ENCODE data around the gene TAF11. TPM values are rescaled to one million over a fixed set of nuclear protein-coding genes. Genes with fewer than 3 reads are reported as not detected.

TAF11 gene
- total RNA-seq, 3 donors from 2014 or later (not counting 1 experiment from before 2014, with no cell fraction given): 34.4 to 41.3 (median 36.2) TPM

GRCh38 chr6:34909320-34909883 is 21.6 kb upstream of the TAF11 start:
- no peak overlapping the region for H3K4me3 ChIP-seq (ENCODE audit: low read length)
- Mint-ChIP-seq H3K4me3 (no peak overlapping the region), H3K36me3 (no peaks in the 10 kb centered on the region), H3K27me3 (ENCODE audit: low read depth in 2 of 2) (no peaks in the 10 kb centered on the region), H3K27ac (no peak overlapping the region), H3K9me3 (no peaks in the 10 kb centered on the region), H3K4me1 (peaks cover 61 to 64% of the 10 kb centered on the region in 2 donors)
- no peak for DNase-seq
- no peaks in the 10 kb centered on the region for H3K9me3 ChIP-seq (ENCODE audit: control insufficient read depth, insufficient read depth, low read length)
- intact Hi-C loops (cut with micrococcal nuclease): no loop called here
- TF ChIP-seq CTCF (IDR thresholded peaks at IDR 0.05): no peak
- whole genome bisulfite sequencing (ENCODE audit: insufficient coverage): 94% methylated on average over 5 of the region's 6 CpGs
- no peaks in the 10 kb centered on the region for H3K36me3 ChIP-seq (ENCODE audit: control insufficient read depth, insufficient read depth, low read length)
- H3K27me3 ChIP-seq (ENCODE audit: control insufficient read depth, insufficient read depth, low read length): no peaks in the 10 kb centered on the region
- no peak for ATAC-seq
- H3K27ac ChIP-seq (ENCODE audit: low read length): no peak overlapping the region
- H3K4me1 ChIP-seq (ENCODE audit: control insufficient read depth, insufficient read depth, low read length): peaks cover 20% of the 10 kb centered on the region

- Mint-ChIP-seq H3K27ac (no peak overlapping the region), H3K4me3 (no peak overlapping the region), H3K9me3 (no peaks in the 10 kb centered on the region), H3K4me1 (peaks cover 60 to 64% of the 10 kb centered on the region in 2 donors), H3K27me3 (ENCODE audit: low read depth in 2 of 2) (no peaks in the 10 kb centered on the region), H3K36me3 (no peaks in the 10 kb centered on the region)
- no peak for DNase-seq
- Histone ChIP-seq H3K27ac (ENCODE audit: low read length) (no peak overlapping the region), H3K4me3 (ENCODE audit: low read length) (no peak overlapping the region), H3K9me3 (ENCODE audit: control insufficient read depth, insufficient read depth, low read length) (no peaks in the 10 kb centered on the region), H3K36me3 (ENCODE audit: control insufficient read depth, insufficient read depth, low read length) (no peaks in the 10 kb centered on the region), H3K4me1 (ENCODE audit: control insufficient read depth, insufficient read depth, low read length) (peaks cover 15% of the 10 kb centered on the region), H3K27me3 (ENCODE audit: control insufficient read depth, insufficient read depth, low read length) (no peaks in the 10 kb centered on the region)
- intact Hi-C loops (cut with micrococcal nuclease): no loop called here
- no peak for ATAC-seq
- no peak for TF ChIP-seq CTCF (IDR thresholded peaks at IDR 0.05)
- WGBS (ENCODE audit: insufficient coverage): 97% methylated on average over 3 of the region's 3 CpGs
These were observed 20.4 kb upstream of the TAF11 start for GRCh38 chr6:34908194-34908593.

- WGBS (ENCODE audit: insufficient coverage): 95% methylated on average over 2 of the region's 2 CpGs
- Histone ChIP-seq H3K9me3 (ENCODE audit: control insufficient read depth, insufficient read depth, low read length) (no peaks in the 10 kb centered on the region), H3K27ac (ENCODE audit: low read length) (no peak overlapping the region), H3K27me3 (ENCODE audit: control insufficient read depth, insufficient read depth, low read length) (no peaks in the 10 kb centered on the region), H3K4me1 (ENCODE audit: control insufficient read depth, insufficient read depth, low read length) (peaks cover 7% of the 10 kb centered on the region), H3K36me3 (ENCODE audit: control insufficient read depth, insufficient read depth, low read length) (no peaks in the 10 kb centered on the region), H3K4me3 (ENCODE audit: low read length) (no peak overlapping the region)
- no peaks in the 10 kb centered on the region for H3K27me3 Mint-ChIP-seq (ENCODE audit: low read depth in 2 of 2)
- H3K27ac Mint-ChIP-seq: no peak overlapping the region
- ATAC-seq (no peak), DNase-seq (no peak)
- no peak overlapping the region for H3K4me3 Mint-ChIP-seq
- no peak for TF ChIP-seq CTCF (IDR thresholded peaks at IDR 0.05)
- intact Hi-C loops (cut with micrococcal nuclease): no loop called here
- no peaks in the 10 kb centered on the region for H3K36me3 Mint-ChIP-seq
- H3K9me3 Mint-ChIP-seq: no peaks in the 10 kb centered on the region
- H3K4me1 Mint-ChIP-seq: peaks cover 46 to 51% of the 10 kb centered on the region in 2 donors
These were observed 19.0 kb upstream of the TAF11 start for GRCh38 chr6:34906826-34907225.
